ENCODE measurements around the gene TREML2. TPM values are rescaled to one million over a fixed set of nuclear protein-coding genes. Genes with fewer than 3 reads are reported as not detected.
A peak's percentile ranks its signal among the peaks of the same experiment; 100 is the strongest.

The TREML2 gene
- polyA plus RNA-seq, 1 donor (not counting 4 experiments of a cell fraction or from before 2014, with no cell fraction given): 0.03 TPM

- Histone ChIP-seq H3K4me2 (ENCODE audit: control insufficient read depth, extremely low read depth, insufficient read depth, low read depth, low read length) (no peak overlapping the region), H3K9me3 (ENCODE audit: control insufficient read depth, low read depth, low read length) (peaks cover 5% of the 10 kb centered on the region), H3K27ac (ENCODE audit: control insufficient read depth, insufficient read depth, low read length) (no peak overlapping the region), H3K9ac (ENCODE audit: control insufficient read depth, extremely low read depth, insufficient read depth, low read length) (no peak overlapping the region), H3K4me3 (ENCODE audit: control insufficient read depth in 2 of 3, extremely low read depth in 1 of 3, insufficient read depth in 2 of 3, low read depth in 1 of 3, low read length in 3 of 3) (no peak overlapping the region), H3K9me1 (ENCODE audit: control insufficient read depth, extremely low read depth, insufficient read depth, low read length) (no peaks in the 10 kb centered on the region), H4K20me1 (ENCODE audit: control insufficient read depth, extremely low read depth, insufficient read depth, low read length) (no peaks in the 10 kb centered on the region), H3K4me1 (ENCODE audit: control insufficient read depth, extremely low read depth, insufficient read depth, low read length) (no peaks in the 10 kb centered on the region), H3K36me3 (ENCODE audit: control insufficient read depth in 2 of 2, extremely low read depth in 1 of 2, insufficient read depth in 2 of 2, low read length in 2 of 2) (no peaks in the 10 kb centered on the region), H2AFZ (ENCODE audit: control insufficient read depth, low read length) (no peak overlapping the region), H3K27me3 (ENCODE audit: control insufficient read depth, extremely low read depth, insufficient read depth, low read length) (peaks cover 10% of the 10 kb centered on the region), H3K79me2 (ENCODE audit: control insufficient read depth, insufficient read depth, low read length) (no peaks in the 10 kb centered on the region)
- dilution Hi-C loops (cut with MboI; ENCODE audit: extremely low pct_ligation_motif_present, low sequenced_read_pairs): loop anchor here (25.0 kb wide), 1 partner anchor 104 kb away; no protein-coding TSS in a partner anchor
- no peak for DNase-seq (ENCODE audit: low read depth, low spot score)
- no peak for FAIRE-seq
- peak in 2 of 3 experiments; percentile 34 to 73 for TF ChIP-seq CTCF (optimal IDR thresholded peaks at IDR 0.05 in 1 of 3, IDR thresholded peaks at IDR 0.05 in 1 of 3, conservative IDR thresholded peaks at IDR 0.05 in 1 of 3; ENCODE audit: extremely low read depth in 1 of 3, insufficient read depth in 2 of 3, low read length in 3 of 3)
- no peak for TF ChIP-seq EZH2 (IDR thresholded peaks at IDR 0.05; ENCODE audit: low read length)
Measured at GRCh38 chr6:41191569-41191968, 9.4 kb downstream of the TREML2 start.

- no peak overlapping the region for H2AFZ ChIP-seq (ENCODE audit: control insufficient read depth, low read length)
- peaks cover 5% of the 10 kb centered on the region for H3K9me3 ChIP-seq (ENCODE audit: control insufficient read depth, low read depth, low read length)
- H3K9me1 ChIP-seq (ENCODE audit: control insufficient read depth, extremely low read depth, insufficient read depth, low read length): no peaks in the 10 kb centered on the region
- no peaks in the 10 kb centered on the region for H4K20me1 ChIP-seq (ENCODE audit: control insufficient read depth, extremely low read depth, insufficient read depth, low read length)
- dilution Hi-C loops (cut with MboI; ENCODE audit: extremely low pct_ligation_motif_present, low sequenced_read_pairs): loop anchor here (25.0 kb wide), 1 partner anchor 103 kb away; no protein-coding TSS in a partner anchor
- no peak overlapping the region for H3K27ac ChIP-seq (ENCODE audit: control insufficient read depth, insufficient read depth, low read length)
- no peak overlapping the region for H3K4me2 ChIP-seq (ENCODE audit: control insufficient read depth, extremely low read depth, insufficient read depth, low read depth, low read length)
- H3K4me1 ChIP-seq (ENCODE audit: control insufficient read depth, extremely low read depth, insufficient read depth, low read length): no peaks in the 10 kb centered on the region
- H3K27me3 ChIP-seq (ENCODE audit: control insufficient read depth, extremely low read depth, insufficient read depth, low read length): peaks cover 10% of the 10 kb centered on the region
- no peak overlapping the region for H3K9ac ChIP-seq (ENCODE audit: control insufficient read depth, extremely low read depth, insufficient read depth, low read length)
- FAIRE-seq (no peak), DNase-seq (ENCODE audit: low read depth, low spot score) (no peak)
- H3K36me3 ChIP-seq (ENCODE audit: control insufficient read depth in 2 of 2, extremely low read depth in 1 of 2, insufficient read depth in 2 of 2, low read length in 2 of 2): no peaks in the 10 kb centered on the region
- TF ChIP-seq EZH2 (IDR thresholded peaks at IDR 0.05; ENCODE audit: low read length) (no peak), CTCF (optimal IDR thresholded peaks at IDR 0.05 in 1 of 3, IDR thresholded peaks at IDR 0.05 in 1 of 3, conservative IDR thresholded peaks at IDR 0.05 in 1 of 3; ENCODE audit: extremely low read depth in 1 of 3, insufficient read depth in 2 of 3, low read length in 3 of 3) (no peak)
- H3K79me2 ChIP-seq (ENCODE audit: control insufficient read depth, insufficient read depth, low read length): no peaks in the 10 kb centered on the region
- no peak overlapping the region for H3K4me3 ChIP-seq (ENCODE audit: control insufficient read depth in 2 of 3, extremely low read depth in 1 of 3, insufficient read depth in 2 of 3, low read depth in 1 of 3, low read length in 3 of 3)
Measured at GRCh38 chr6:41190791-41191190, 10.2 kb downstream of the TREML2 start.
